ENCODE data around the gene FGF8. TPM values are rescaled to one million over a fixed set of nuclear protein-coding genes. Genes with fewer than 3 reads are reported as not detected.

The FGF8 gene
- total and polyA plus RNA-seq, 4 donors = 0.08 TPM; not detected in 3

DNA sequence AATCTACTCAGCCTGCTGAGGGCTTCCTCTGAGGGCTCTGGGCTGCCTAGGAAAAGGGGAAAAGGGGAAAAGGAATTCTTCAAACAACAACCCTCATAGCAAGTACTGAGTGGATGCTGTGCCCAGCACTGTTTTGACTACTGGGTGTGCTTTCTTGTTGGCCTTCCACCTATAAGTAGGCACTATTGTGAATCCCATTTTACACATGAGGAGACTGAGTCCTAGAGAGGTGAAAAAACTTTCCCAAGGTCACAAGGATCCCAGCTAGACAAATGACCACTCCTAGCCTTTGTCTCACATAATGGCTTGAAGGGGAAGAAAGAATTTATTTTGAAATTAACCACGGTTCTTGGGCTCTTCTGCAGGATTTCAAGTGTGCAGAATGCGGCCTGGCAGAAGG lies 17.1 kb downstream of the FGF8 start:
- H3K27me3 ChIP-seq (ENCODE audit: control insufficient read depth in 3 of 3, insufficient read depth in 3 of 3, low read length in 2 of 3) = peaks cover 0 to 5% (median 2%) of the 10 kb centered on the region in 3 donors
- H3K4me3 ChIP-seq = no peak overlapping the region
- no peak overlapping the region for H3K27ac ChIP-seq (ENCODE audit: low read depth in 1 of 2, low read length in 1 of 2)
- ATAC-seq (ENCODE audit: insufficient read depth, low FRiP score) (no peak), DNase-seq (no peak)
- H3K9ac ChIP-seq (ENCODE audit: insufficient read depth in 1 of 2, low read length in 2 of 2) = no peak overlapping the region
- TF ChIP-seq, protein P1, sequence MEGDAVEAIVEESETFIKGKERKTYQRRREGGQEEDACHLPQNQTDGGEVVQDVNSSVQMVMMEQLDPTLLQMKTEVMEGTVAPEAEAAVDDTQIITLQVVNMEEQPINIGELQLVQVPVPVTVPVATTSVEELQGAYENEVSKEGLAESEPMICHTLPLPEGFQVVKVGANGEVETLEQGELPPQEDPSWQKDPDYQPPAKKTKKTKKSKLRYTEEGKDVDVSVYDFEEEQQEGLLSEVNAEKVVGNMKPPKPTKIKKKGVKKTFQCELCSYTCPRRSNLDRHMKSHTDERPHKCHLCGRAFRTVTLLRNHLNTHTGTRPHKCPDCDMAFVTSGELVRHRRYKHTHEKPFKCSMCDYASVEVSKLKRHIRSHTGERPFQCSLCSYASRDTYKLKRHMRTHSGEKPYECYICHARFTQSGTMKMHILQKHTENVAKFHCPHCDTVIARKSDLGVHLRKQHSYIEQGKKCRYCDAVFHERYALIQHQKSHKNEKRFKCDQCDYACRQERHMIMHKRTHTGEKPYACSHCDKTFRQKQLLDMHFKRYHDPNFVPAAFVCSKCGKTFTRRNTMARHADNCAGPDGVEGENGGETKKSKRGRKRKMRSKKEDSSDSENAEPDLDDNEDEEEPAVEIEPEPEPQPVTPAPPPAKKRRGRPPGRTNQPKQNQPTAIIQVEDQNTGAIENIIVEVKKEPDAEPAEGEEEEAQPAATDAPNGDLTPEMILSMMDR (IDR thresholded peaks at IDR 0.05; ENCODE audit: control extremely low read depth, extremely low read depth) = no peak
- no peaks in the 10 kb centered on the region for H3K9me3 ChIP-seq (ENCODE audit: control insufficient read depth in 4 of 4, insufficient read depth in 3 of 4, low read length in 3 of 4)
- no peaks in the 10 kb centered on the region for H3K4me1 ChIP-seq (ENCODE audit: control insufficient read depth in 5 of 5, insufficient read depth in 5 of 5, low read length in 5 of 5)
- WGBS, 2 donors = 68 to 71% methylated on average over 2 of the region's 2 CpGs
- H3K36me3 ChIP-seq (ENCODE audit: control insufficient read depth in 4 of 4, insufficient read depth in 4 of 4, low read length in 4 of 4) = no peaks in the 10 kb centered on the region

DNA sequence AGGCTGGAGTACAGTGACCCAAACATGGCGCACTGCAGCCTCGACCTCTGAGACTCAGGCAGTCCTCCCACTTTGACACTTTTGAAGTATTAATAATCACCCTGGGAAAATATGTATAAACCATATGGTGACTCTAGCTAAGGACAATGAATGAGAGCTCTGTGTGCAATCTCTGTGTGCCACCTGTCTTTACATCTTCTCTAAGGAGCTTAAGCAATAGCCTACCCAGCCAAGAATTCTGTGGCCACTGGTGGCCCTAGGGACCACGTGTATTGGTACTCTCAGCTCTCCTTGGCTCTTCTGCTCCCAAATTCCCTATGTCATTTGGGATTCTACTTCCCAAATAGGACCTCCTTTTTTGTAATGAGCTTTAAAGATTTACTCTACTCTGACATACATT lies 23.7 kb downstream of the FGF8 start:
- no peak for ATAC-seq (ENCODE audit: insufficient read depth, low FRiP score)
- no peak for DNase-seq
- TF ChIP-seq, protein P1 (IDR thresholded peaks at IDR 0.05; ENCODE audit: control extremely low read depth, extremely low read depth) = no peak
- Histone ChIP-seq H3K4me3 (no peak overlapping the region), H3K36me3 (ENCODE audit: control insufficient read depth in 4 of 4, insufficient read depth in 4 of 4, low read length in 4 of 4) (no peaks in the 10 kb centered on the region), H3K4me1 (ENCODE audit: control insufficient read depth in 5 of 5, insufficient read depth in 5 of 5, low read length in 5 of 5) (no peaks in the 10 kb centered on the region), H3K9ac (ENCODE audit: insufficient read depth in 1 of 2, low read length in 2 of 2) (no peak overlapping the region), H3K9me3 (ENCODE audit: control insufficient read depth in 4 of 4, insufficient read depth in 3 of 4, low read length in 3 of 4) (no peaks in the 10 kb centered on the region), H3K27ac (ENCODE audit: low read depth in 1 of 2, low read length in 1 of 2) (no peak overlapping the region), H3K27me3 (ENCODE audit: control insufficient read depth in 3 of 3, insufficient read depth in 3 of 3, low read length in 2 of 3) (peaks cover 0 to 2% (median 0%) of the 10 kb centered on the region in 3 donors)
- 75 to 84% methylated on average over 3 of the region's 3 CpGs for WGBS, 2 donors

DNA sequence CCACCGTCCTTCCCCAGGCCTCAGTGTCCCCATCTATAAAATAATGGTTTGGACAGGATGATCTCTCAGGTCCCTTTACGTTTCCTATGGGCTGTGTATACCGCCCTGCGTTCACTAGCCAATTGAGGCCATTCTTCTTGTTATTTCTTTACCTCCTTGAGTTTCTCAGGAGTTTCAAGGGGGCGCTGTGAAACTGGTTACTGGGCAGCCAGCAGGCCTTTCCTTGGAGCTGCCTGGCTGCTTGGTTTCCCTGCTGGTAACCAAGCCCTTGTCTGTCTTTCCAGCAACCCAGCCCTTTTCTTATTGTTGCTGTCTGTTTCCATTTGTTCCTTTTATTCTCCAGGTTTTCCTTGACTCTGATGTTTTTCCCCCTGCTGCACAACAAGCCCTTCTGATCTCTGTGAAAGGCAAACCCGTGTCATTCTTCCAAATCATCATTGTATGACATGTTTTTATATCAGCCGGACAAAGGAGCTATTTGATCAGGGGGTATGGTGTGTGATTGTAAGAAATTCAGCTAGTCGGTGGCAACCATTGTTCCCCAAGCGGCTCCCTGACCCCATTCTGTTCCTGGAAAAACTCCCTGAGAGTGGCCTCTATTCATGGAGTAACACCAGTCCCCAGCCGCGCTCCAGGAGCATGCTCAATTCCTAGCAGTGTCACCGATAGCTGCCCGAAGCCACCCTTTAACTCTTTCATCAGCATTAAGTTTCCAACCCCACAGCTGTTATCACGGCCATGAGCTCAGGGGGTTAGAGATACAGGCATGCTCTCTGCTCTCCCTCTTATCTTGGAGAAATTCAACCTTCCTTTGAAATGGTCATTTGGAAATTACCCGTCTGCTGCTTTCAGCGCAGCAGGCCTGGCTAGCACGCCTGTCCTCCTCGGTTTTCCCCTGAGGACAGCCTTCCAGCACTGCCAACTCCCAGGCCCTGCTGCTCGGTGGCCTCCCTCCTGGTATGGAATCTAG lies 26.6 kb downstream of the FGF8 start:
- peak in 1 of 3 donors; percentile 18 for DNase-seq
- no peaks in the 10 kb centered on the region for H3K4me1 ChIP-seq (ENCODE audit: control insufficient read depth in 5 of 5, insufficient read depth in 5 of 5, low read length in 5 of 5)
- H3K27ac ChIP-seq (ENCODE audit: low read depth in 1 of 2, low read length in 1 of 2) = no peak overlapping the region
- TF ChIP-seq, protein P1 (IDR thresholded peaks at IDR 0.05; ENCODE audit: control extremely low read depth, extremely low read depth) = no peak
- 81 to 85% methylated on average over 19 of the region's 19 CpGs for WGBS, 2 donors
- peaks cover 0 to under 1% (median 0%) of the 10 kb centered on the region in 3 donors for H3K27me3 ChIP-seq (ENCODE audit: control insufficient read depth in 3 of 3, insufficient read depth in 3 of 3, low read length in 2 of 3)
- ATAC-seq (ENCODE audit: insufficient read depth, low FRiP score) = no peak
- no peak overlapping the region for H3K4me3 ChIP-seq
- peak overlapping the region in 1 of 2 donors; percentile 5 for H3K9ac ChIP-seq (ENCODE audit: insufficient read depth in 1 of 2, low read length in 2 of 2)
- H3K9me3 ChIP-seq (ENCODE audit: control insufficient read depth in 4 of 4, insufficient read depth in 3 of 4, low read length in 3 of 4) = no peaks in the 10 kb centered on the region
- H3K36me3 ChIP-seq (ENCODE audit: control insufficient read depth in 4 of 4, insufficient read depth in 4 of 4, low read length in 4 of 4) = no peaks in the 10 kb centered on the region

All from lung (tissue), 12 donors.